HepG2 (cell line): Measurements from ENCODE around the gene PAK1IP1.

ENCODE experiments used
- ELF1 ChIP-seq: sonication (generic); formaldehyde crosslinking; IDR thresholded peaks from 2 replicates; pipeline ENCODE4 v1.4.0; 2020; ENCODE audit warnings: missing genetic modification reagents
- HMGXB4 ChIP-seq, 2 experiments: sonication (generic) in 1 of 2; formaldehyde crosslinking in 1 of 2; IDR thresholded peaks; 2 replicates each; pipeline versions ENCODE4 v1.4.0 to v1.6.1; 2018 to 2020; ENCODE audit warnings: missing genetic modification reagents in 2 of 2, borderline replicate concordance in 1 of 2, low read depth in 1 of 2, mild to moderate bottlenecking in 1 of 2, missing biosample characterization in 1 of 2
- RAD21 ChIP-seq: fragments of 450-650 bp; formaldehyde crosslinking; IDR thresholded peaks from 2 replicates; pipeline ENCODE4 v1.5.0; 2020; ENCODE audit warnings: mild to moderate bottlenecking
- SP1 ChIP-seq, 2 experiments: fragments of 450-650 bp in 1 of 2; sonication (generic) in 1 of 2; formaldehyde crosslinking in 1 of 2; IDR thresholded peaks; 2 replicates each; pipeline versions ENCODE4 v1.4.0 to v1.6.1; 2016 to 2020; ENCODE audit warnings: missing genetic modification reagents in 1 of 2

DNA sequence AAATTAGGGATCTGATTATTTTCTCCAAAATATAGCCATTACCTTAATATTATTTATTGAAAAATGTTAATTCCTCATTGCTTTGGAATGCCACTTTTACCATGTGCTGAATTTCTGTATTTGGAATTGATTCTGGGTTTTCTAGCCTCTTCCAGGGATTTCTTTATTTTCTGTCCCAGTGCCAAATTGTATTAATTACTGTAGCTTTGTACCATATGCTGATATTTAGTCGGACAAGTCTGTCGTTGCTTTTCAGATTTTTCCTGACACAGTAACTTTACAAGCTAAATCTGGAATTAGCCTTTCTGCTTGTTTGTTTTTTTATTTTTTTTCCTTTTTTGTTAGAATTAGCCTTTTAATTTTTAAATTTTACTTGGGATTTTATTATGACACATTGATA is 42.0 kb downstream of the PAK1IP1 start:
- TF ChIP-seq ELF1 (CRISPR knock-in tag) (no peak), HMGXB4 (CRISPR knock-in tag; IDR thresholded peaks at IDR 0.05; ENCODE audit: borderline replicate concordance in 1 of 2, low read depth in 1 of 2) (no peak), SP1 (IDR thresholded peaks at IDR 0.05) (no peak), SP1 (CRISPR knock-in tag; IDR thresholded peaks at IDR 0.05) (no peak), RAD21 (CRISPR knock-in tag) (no peak)
